Astrocyte (in vitro differentiated cells and primary cell): ENCODE data around the gene CEND1. TPM values are rescaled to one million over a fixed set of nuclear protein-coding genes. Genes with fewer than 3 reads are reported as not detected.

Experiments
- DNase-seq: peaks from one replicate; pipeline ENCODE4 v3.0.0-alpha.2; 2010; ENCODE audit warnings: low read depth
- FAIRE-seq: peaks from 2 replicates; lab custom pipeline; 2011; peaks lifted over from hg19 to GRCh38; lab: Jason Lieb, UNC
- H2AFZ ChIP-seq: 2 replicates; pipeline ENCODE4 v1.6.0; 2012; ENCODE audit warnings: low read depth, low read length, inconsistent platforms
- H3K27ac ChIP-seq: 2 replicates; pipeline ENCODE4 v1.5.1; 2011; ENCODE audit warnings: low read depth, low read length, inconsistent platforms
- H3K27me3 ChIP-seq: 2 replicates; pipeline ENCODE4 v1.6.0; 2011; ENCODE audit warnings: low read length, inconsistent platforms; ENCODE audit not compliant: insufficient read depth
- H3K36me3 ChIP-seq: 2 replicates; pipeline ENCODE4 v1.5.1; 2011; ENCODE audit warnings: low read length, inconsistent platforms; ENCODE audit not compliant: insufficient read depth
- H3K4me1 ChIP-seq: 2 replicates; pipeline ENCODE4 v1.5.1; 2011; ENCODE audit warnings: low read length, inconsistent platforms; ENCODE audit not compliant: insufficient read depth
- H3K4me2 ChIP-seq: 2 replicates; pipeline ENCODE4 v1.6.0; 2012; ENCODE audit warnings: low read length, inconsistent platforms
- H3K4me3 ChIP-seq: 2 replicates; pipeline ENCODE4 v1.5.1; 2011; ENCODE audit warnings: low read depth, mild to moderate bottlenecking, low read length, inconsistent platforms; ENCODE audit not compliant: insufficient read depth
- H3K79me2 ChIP-seq: 2 replicates; pipeline ENCODE4 v1.6.0; 2012; ENCODE audit warnings: mild to moderate bottlenecking, low read length, inconsistent platforms; ENCODE audit not compliant: insufficient read depth
- H3K9ac ChIP-seq: 2 replicates; pipeline ENCODE4 v1.6.0; 2012; ENCODE audit warnings: mild to moderate bottlenecking, low read length, inconsistent platforms
- H3K9me3 ChIP-seq: 2 replicates; pipeline ENCODE4 v1.5.1; 2012; ENCODE audit warnings: low read depth, mild to moderate bottlenecking, low read length, inconsistent platforms; ENCODE audit not compliant: insufficient read depth
- H4K20me1 ChIP-seq: 2 replicates; pipeline ENCODE4 v1.6.0; 2012; ENCODE audit warnings: low read length, inconsistent platforms; ENCODE audit not compliant: insufficient read depth
- H3K27ac Mint-ChIP-seq: one replicate; pipeline ENCODE4 v1.8.0; 2021; ENCODE audit warnings: mild to moderate bottlenecking, mixed read lengths; ENCODE audit not compliant: unreplicated experiment
- H3K27me3 Mint-ChIP-seq: one replicate; pipeline ENCODE4 v1.8.0; 2021; ENCODE audit warnings: low read depth, mixed read lengths; ENCODE audit not compliant: unreplicated experiment
- H3K36me3 Mint-ChIP-seq: one replicate; pipeline ENCODE4 v1.8.0; 2021; ENCODE audit warnings: low read depth, mixed read lengths; ENCODE audit not compliant: unreplicated experiment
- H3K4me1 Mint-ChIP-seq: one replicate; pipeline ENCODE4 v1.8.0; 2021; ENCODE audit warnings: low read depth, mixed read lengths; ENCODE audit not compliant: unreplicated experiment
- H3K4me3 Mint-ChIP-seq: one replicate; pipeline ENCODE4 v1.8.0; 2021; ENCODE audit warnings: mild to moderate bottlenecking, moderate library complexity, mixed read lengths; ENCODE audit not compliant: unreplicated experiment
- H3K9me3 Mint-ChIP-seq: one replicate; pipeline ENCODE4 v1.8.0; 2021; ENCODE audit warnings: mild to moderate bottlenecking, mixed read lengths; ENCODE audit not compliant: unreplicated experiment
- CTCF ChIP-seq: IDR thresholded peaks from 2 replicates; pipeline ENCODE4 v1.5.1; 2011; ENCODE audit warnings: low read depth, mild to moderate bottlenecking, inconsistent platforms, low read length, moderate library complexity; ENCODE audit not compliant: insufficient read depth
- EZH2 ChIP-seq: IDR thresholded peaks from 2 replicates; pipeline ENCODE4 v1.6.1; 2012; ENCODE audit warnings: mild to moderate bottlenecking, low read length, inconsistent platforms; ENCODE audit not compliant: insufficient read depth
- total RNA-seq: library from RNA; stranded (reverse); gene quantifications from 2 replicates; pipeline ENCODE4 v1.2.1, GENCODE V29; 2021

The CEND1 gene
- total RNA-seq, 1 donor from 2014 or later = 0.59 TPM

- H3K4me3 Mint-ChIP-seq = peak within 1 kb of the TSS; percentile 87
- Histone ChIP-seq H3K9ac (peak within 1 kb of the TSS; percentile 89), H3K27ac (peak within 1 kb of the TSS; percentile 83), H2AFZ (peak within 1 kb of the TSS; percentile 73), H3K9me3 (no peaks in the 10 kb centered on the region), H3K27me3 (no peaks in the 10 kb centered on the region), H3K79me2 (peaks cover 29% of the 10 kb centered on the region), H3K4me2 (peak within 1 kb of the TSS; percentile 98), H3K4me3 (peak within 1 kb of the TSS; percentile 76), H3K36me3 (no peaks in the 10 kb centered on the region), H3K4me1 (peaks cover 24% of the 10 kb centered on the region), H4K20me1 (peaks cover 32% of the 10 kb centered on the region)
- H3K27ac Mint-ChIP-seq = no peak within 1 kb of the TSS
- H3K36me3 Mint-ChIP-seq = peaks cover 1% of the 10 kb centered on the region
- no peak for FAIRE-seq
- no peak for DNase-seq
- peaks cover 5% of the 10 kb centered on the region for H3K4me1 Mint-ChIP-seq
- no peaks in the 10 kb centered on the region for H3K9me3 Mint-ChIP-seq
- TF ChIP-seq EZH2 = no peak
- TF ChIP-seq CTCF = no peak
- H3K27me3 Mint-ChIP-seq = no peaks in the 10 kb centered on the region
These were observed 28.7 kb upstream of the CEND1 start, which contains the start of gene PNPLA2 for GRCh38 chr11:818396-819128. PNPLA2 (plus strand) TSS chr11:818914; CDS start chr11:819719, 805 bp downstream.

- H3K79me2 ChIP-seq = peaks cover 39% of the 10 kb centered on the region
- H3K4me2 ChIP-seq = no peak overlapping the region
- Mint-ChIP-seq H3K36me3 (peaks cover 9% of the 10 kb centered on the region), H3K9me3 (no peaks in the 10 kb centered on the region), H3K4me3 (no peak overlapping the region), H3K27me3 (no peaks in the 10 kb centered on the region), H3K4me1 (peaks cover 17% of the 10 kb centered on the region), H3K27ac (peak overlapping the region; percentile 41)
- no peaks in the 10 kb centered on the region for H3K27me3 ChIP-seq
- DNase-seq (no peak), FAIRE-seq (no peak)
- no peak overlapping the region for H2AFZ ChIP-seq
- H4K20me1 ChIP-seq = peaks cover 40% of the 10 kb centered on the region
- H3K9me3 ChIP-seq = no peaks in the 10 kb centered on the region
- no peak overlapping the region for H3K27ac ChIP-seq
- H3K36me3 ChIP-seq = peaks cover 19% of the 10 kb centered on the region
- TF ChIP-seq EZH2 (no peak), CTCF (no peak)
- H3K4me1 ChIP-seq = peaks cover 25% of the 10 kb centered on the region
- H3K9ac ChIP-seq = no peak overlapping the region
- no peak overlapping the region for H3K4me3 ChIP-seq
These were observed 26.5 kb upstream of the CEND1 start for GRCh38 chr11:816433-816779.
